Measurements from ENCODE around the gene MKI67.

Gene MKI67

GRCh38 chr10:128116187-128116586, 10.0 kb downstream of the MKI67 start:
- peak; percentile 33 for FAIRE-seq
- no peak for TF ChIP-seq POLR2AphosphoS5 (IDR thresholded peaks at IDR 0.05; ENCODE audit: low read depth, low read length)
- no peak for DNase-seq (ENCODE audit: insufficient read length)

- TF ChIP-seq TAF1 (IDR thresholded peaks at IDR 0.05; ENCODE audit: borderline replicate concordance, low read depth, low read length) (no peak), POLR2A (IDR thresholded peaks at IDR 0.05; ENCODE audit: low read depth, low read length) (no peak), POLR2AphosphoS5 (IDR thresholded peaks at IDR 0.05; ENCODE audit: low read depth, low read length) (no peak)
- no peak for DNase-seq (ENCODE audit: insufficient read length)
- FAIRE-seq, result no peak
Observed at GRCh38 chr10:128115356-128115755, 10.9 kb downstream of the MKI67 start.

- TF ChIP-seq POLR2AphosphoS5 (IDR thresholded peaks at IDR 0.05; ENCODE audit: low read depth, low read length) (no peak), TAF1 (IDR thresholded peaks at IDR 0.05; ENCODE audit: borderline replicate concordance, low read depth, low read length) (no peak), POLR2A (IDR thresholded peaks at IDR 0.05; ENCODE audit: low read depth, low read length) (no peak)
- FAIRE-seq (no peak), DNase-seq (ENCODE audit: insufficient read length) (no peak)
Observed at GRCh38 chr10:128114901-128115300, 11.3 kb downstream of the MKI67 start.

DNA sequence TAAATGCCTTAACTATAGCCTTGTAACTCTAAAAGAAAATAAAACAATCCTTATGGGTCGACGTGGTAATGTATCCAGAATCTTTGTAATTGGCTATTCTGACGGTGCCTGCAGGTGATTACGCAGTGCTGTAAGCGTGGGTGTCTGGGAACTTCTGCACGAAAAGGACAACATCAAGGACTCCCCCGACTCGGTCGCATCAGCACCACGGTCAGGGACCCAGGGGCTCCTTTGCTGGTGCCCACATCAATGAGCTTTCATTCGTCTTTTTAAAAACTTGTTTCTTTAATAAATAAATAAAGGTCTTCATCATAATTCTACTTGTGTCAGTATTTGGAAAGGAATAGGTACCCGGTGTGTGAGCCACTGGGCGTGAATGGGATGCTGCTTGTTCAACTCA, 13.2 kb downstream of the MKI67 start:
- FAIRE-seq (no peak), DNase-seq (ENCODE audit: insufficient read length) (no peak)
- TF ChIP-seq TAF1 (IDR thresholded peaks at IDR 0.05; ENCODE audit: borderline replicate concordance, low read depth, low read length) (no peak), POLR2A (IDR thresholded peaks at IDR 0.05; ENCODE audit: low read depth, low read length) (no peak), POLR2AphosphoS5 (IDR thresholded peaks at IDR 0.05; ENCODE audit: low read depth, low read length) (no peak)

DNA sequence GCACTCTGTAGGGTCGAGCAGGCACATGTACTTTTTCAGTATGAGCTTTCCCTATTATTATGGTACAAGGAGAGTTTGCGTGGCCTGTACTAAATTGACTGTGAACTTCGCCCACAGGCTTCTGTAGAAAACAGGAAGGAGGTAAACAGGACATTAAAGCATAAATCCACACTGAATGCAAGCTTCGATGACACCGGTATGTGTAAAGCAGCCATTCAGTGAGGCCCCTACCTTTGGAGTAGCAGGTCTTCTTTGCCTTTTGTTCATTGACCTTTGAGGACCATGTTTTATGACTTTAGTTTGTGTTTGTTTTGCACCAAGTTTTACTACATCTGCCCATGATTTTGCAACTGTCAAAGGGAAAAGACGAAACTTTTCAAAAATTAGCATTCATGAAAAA, 14.5 kb downstream of the MKI67 start:
- FAIRE-seq (no peak), DNase-seq (ENCODE audit: insufficient read length) (no peak)
- TF ChIP-seq TAF1 (IDR thresholded peaks at IDR 0.05; ENCODE audit: borderline replicate concordance, low read depth, low read length) (no peak), POLR2AphosphoS5 (IDR thresholded peaks at IDR 0.05; ENCODE audit: low read depth, low read length) (no peak), POLR2A (IDR thresholded peaks at IDR 0.05; ENCODE audit: low read depth, low read length) (no peak)

GRCh38 chr10:128110339-128110738, 15.9 kb downstream of the MKI67 start:
- FAIRE-seq, result no peak
- no peak for TF ChIP-seq TAF1 (IDR thresholded peaks at IDR 0.05; ENCODE audit: borderline replicate concordance, low read depth, low read length)
- no peak for TF ChIP-seq POLR2AphosphoS5 (IDR thresholded peaks at IDR 0.05; ENCODE audit: low read depth, low read length)
- no peak for TF ChIP-seq POLR2A (IDR thresholded peaks at IDR 0.05; ENCODE audit: low read depth, low read length)
- no peak for DNase-seq (ENCODE audit: insufficient read length)

DNA sequence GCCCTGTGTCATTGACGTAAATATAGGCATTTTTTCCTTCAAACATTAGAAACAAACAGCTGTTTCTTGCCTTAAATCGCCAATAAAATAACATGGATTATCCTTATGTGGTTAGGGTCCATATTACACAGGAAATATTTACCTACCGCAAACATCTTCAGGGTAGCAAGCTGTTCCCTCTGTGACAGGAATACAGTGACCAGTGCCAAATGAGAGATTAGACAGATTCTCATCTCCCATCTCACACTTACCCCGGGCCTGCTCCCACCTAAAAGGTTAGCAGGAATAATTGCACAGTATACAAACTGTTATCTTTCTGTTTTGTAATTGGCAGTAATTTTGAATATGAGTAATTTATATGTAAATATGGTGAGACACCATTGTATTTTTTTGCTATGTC, 16.5 kb downstream of the MKI67 start:
- no peak for DNase-seq (ENCODE audit: insufficient read length)
- FAIRE-seq, result no peak
- no peak for TF ChIP-seq TAF1 (IDR thresholded peaks at IDR 0.05; ENCODE audit: borderline replicate concordance, low read depth, low read length)

DNA sequence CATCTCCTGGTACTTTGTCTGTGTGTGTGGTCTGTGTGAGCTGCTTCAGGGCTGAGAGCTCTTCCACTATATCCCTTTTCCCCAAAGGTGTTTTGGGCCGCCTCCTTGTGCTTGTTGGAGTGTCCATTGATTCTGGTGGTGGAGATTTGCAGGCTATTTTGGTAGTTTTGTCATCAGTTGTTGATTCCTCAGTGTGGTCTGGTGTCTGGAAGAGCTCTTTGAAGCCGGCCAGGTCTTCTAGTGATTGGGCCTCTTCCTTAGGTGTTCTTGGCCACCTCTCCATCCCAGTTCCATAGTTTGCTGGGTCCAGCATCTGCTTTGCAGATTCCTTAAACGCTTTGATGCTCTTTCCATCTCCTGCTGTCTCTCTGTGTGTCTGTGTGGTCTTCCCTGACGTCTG, 20.8 kb downstream of the MKI67 start:
- TF ChIP-seq TAF1 (IDR thresholded peaks at IDR 0.05; ENCODE audit: borderline replicate concordance, low read depth, low read length), result no peak
- no peak for TF ChIP-seq POLR2AphosphoS5 (IDR thresholded peaks at IDR 0.05; ENCODE audit: low read depth, low read length)
- TF ChIP-seq POLR2A (IDR thresholded peaks at IDR 0.05; ENCODE audit: low read depth, low read length), result peak; percentile 34; the same call in 1 of the 2 replicates
- DNase-seq (ENCODE audit: insufficient read length) (no peak), FAIRE-seq (no peak)

- TF ChIP-seq TAF1 (IDR thresholded peaks at IDR 0.05; ENCODE audit: borderline replicate concordance, low read depth, low read length), result no peak
- no peak for TF ChIP-seq POLR2A (IDR thresholded peaks at IDR 0.05; ENCODE audit: low read depth, low read length)
- no peak for TF ChIP-seq POLR2AphosphoS5 (IDR thresholded peaks at IDR 0.05; ENCODE audit: low read depth, low read length)
- no peak for DNase-seq (ENCODE audit: insufficient read length)
- no peak for FAIRE-seq
Observed at GRCh38 chr10:128103229-128103714, 23.0 kb downstream of the MKI67 start.

GRCh38 chr10:128102480-128103228, 23.6 kb downstream of the MKI67 start:
- FAIRE-seq, result no peak
- TF ChIP-seq POLR2A (IDR thresholded peaks at IDR 0.05; ENCODE audit: low read depth, low read length), result 0 out of 2 replicates have a peak, but pooled peaks have one; percentile 23
- no peak for TF ChIP-seq POLR2AphosphoS5 (IDR thresholded peaks at IDR 0.05; ENCODE audit: low read depth, low read length)
- no peak for DNase-seq (ENCODE audit: insufficient read length)

GRCh38 chr10:128101901-128102300, 24.3 kb downstream of the MKI67 start:
- TF ChIP-seq TAF1 (IDR thresholded peaks at IDR 0.05; ENCODE audit: borderline replicate concordance, low read depth, low read length) (no peak), POLR2A (IDR thresholded peaks at IDR 0.05; ENCODE audit: low read depth, low read length) (no peak), POLR2AphosphoS5 (IDR thresholded peaks at IDR 0.05; ENCODE audit: low read depth, low read length) (no peak)

DNA sequence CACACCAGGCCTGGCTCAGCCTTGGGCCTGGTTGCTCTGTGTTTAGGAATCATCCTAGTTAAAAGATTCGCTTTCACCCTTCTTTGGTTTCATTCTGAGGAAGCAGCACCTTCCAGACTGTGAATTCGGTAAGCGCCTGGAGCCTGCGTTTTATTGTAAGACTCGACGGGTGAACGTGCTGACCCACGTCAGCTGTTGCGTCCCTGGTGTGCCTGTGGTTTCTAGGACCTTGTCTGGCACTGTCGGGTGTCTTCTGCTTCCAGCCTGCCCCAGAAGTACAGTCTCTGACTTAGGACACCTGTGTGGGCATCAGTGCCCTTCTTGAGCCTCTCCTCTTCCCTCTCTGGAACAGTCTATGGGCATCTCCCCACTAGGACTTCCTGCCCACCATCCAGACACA, 26.3 kb downstream of the MKI67 start:
- DNase-seq (ENCODE audit: insufficient read length) (no peak), FAIRE-seq (no peak)
- TF ChIP-seq POLR2AphosphoS5 (IDR thresholded peaks at IDR 0.05; ENCODE audit: low read depth, low read length) (no peak), TAF1 (IDR thresholded peaks at IDR 0.05; ENCODE audit: borderline replicate concordance, low read depth, low read length) (no peak), POLR2A (IDR thresholded peaks at IDR 0.05; ENCODE audit: low read depth, low read length) (no peak)

More at GRCh38 chr10:128101901-128102300, 24.3 kb downstream of the MKI67 start:
- FAIRE-seq, result no peak
- no peak for DNase-seq (ENCODE audit: insufficient read length)
